GM12872 (cell line): ENCODE measurements around the gene KRTAP10-1.

ENCODE experiments used
- CTCF ChIP-seq: IDR thresholded peaks from 3 replicates; pipeline ENCODE4 v1.5.1; 2011; ENCODE audit warnings: low read depth, mild to moderate bottlenecking, low read length, moderate library complexity; ENCODE audit not compliant: insufficient read depth

Gene KRTAP10-1

GRCh38 chr21:44539046-44539445 is 949 bp downstream of the KRTAP10-1 start:
- TF ChIP-seq CTCF = no peak

GRCh38 chr21:44537930-44538911 is 1.8 kb downstream of the KRTAP10-1 start:
- TF ChIP-seq CTCF = no peak

GRCh38 chr21:44535963-44536362 is 4.0 kb downstream of the KRTAP10-1 start:
- no peak for TF ChIP-seq CTCF

- no peak for TF ChIP-seq CTCF
Measured at GRCh38 chr21:44534688-44535087, 5.3 kb downstream of the KRTAP10-1 start.

GRCh38 chr21:44533891-44534627 is 5.9 kb downstream of the KRTAP10-1 start:
- no peak for TF ChIP-seq CTCF

- no peak for TF ChIP-seq CTCF
Measured at GRCh38 chr21:44533121-44533890, 6.7 kb downstream of the KRTAP10-1 start.

- TF ChIP-seq CTCF = no peak
Measured at GRCh38 chr21:44532712-44533111, 7.3 kb downstream of the KRTAP10-1 start.
